ENCODE results near the gene SLC35E2B.
"Not testable (repeated sequence)": the region's sequence is repeated elsewhere in the genome, so short reads cannot be mapped to it uniquely, and the experiment has no call there.

The SLC35E2B gene

DNA sequence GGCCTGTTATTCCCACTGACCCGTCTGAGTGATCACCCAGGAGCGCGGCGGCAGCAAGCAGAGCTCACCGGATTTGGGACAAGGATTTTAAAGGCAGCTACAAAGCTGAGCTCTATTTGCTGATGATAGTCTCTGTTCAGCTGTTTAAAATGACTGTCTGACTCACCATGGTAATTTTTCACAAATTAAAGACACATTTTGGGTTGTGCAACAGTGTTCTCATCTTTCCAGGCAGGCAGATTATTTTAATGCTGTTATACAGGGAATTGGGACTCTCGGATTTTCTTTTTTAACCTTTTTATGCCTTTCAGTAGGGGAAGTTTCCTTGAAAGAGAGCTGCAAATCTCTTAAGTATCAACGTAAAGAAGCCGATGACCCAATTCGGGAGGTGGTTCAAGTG is 30.2 kb downstream of the SLC35E2B start:
- 100% methylated on average over 3 of the region's 9 CpGs; no CpG with 5 or more reads in 1 of the 2 experiments for WGBS, 2 experiments (ENCODE audit: insufficient coverage in 2 of 2)
- not testable (repeated sequence) for H3K27ac ChIP-seq (ENCODE audit: low read depth, low read length, severe bottlenecking); H3K4me1 ChIP-seq (ENCODE audit: control insufficient read depth, insufficient read depth, low read length, poor library complexity, severe bottlenecking); H3K9me3 ChIP-seq (ENCODE audit: control insufficient read depth, low read length); H3K4me3 ChIP-seq (ENCODE audit: extremely low read depth, insufficient read depth, low read length, poor library complexity, severe bottlenecking)
- H3K36me3 ChIP-seq (ENCODE audit: control insufficient read depth, insufficient read depth, low read length): peaks cover 20% of the 10 kb centered on the region

DNA sequence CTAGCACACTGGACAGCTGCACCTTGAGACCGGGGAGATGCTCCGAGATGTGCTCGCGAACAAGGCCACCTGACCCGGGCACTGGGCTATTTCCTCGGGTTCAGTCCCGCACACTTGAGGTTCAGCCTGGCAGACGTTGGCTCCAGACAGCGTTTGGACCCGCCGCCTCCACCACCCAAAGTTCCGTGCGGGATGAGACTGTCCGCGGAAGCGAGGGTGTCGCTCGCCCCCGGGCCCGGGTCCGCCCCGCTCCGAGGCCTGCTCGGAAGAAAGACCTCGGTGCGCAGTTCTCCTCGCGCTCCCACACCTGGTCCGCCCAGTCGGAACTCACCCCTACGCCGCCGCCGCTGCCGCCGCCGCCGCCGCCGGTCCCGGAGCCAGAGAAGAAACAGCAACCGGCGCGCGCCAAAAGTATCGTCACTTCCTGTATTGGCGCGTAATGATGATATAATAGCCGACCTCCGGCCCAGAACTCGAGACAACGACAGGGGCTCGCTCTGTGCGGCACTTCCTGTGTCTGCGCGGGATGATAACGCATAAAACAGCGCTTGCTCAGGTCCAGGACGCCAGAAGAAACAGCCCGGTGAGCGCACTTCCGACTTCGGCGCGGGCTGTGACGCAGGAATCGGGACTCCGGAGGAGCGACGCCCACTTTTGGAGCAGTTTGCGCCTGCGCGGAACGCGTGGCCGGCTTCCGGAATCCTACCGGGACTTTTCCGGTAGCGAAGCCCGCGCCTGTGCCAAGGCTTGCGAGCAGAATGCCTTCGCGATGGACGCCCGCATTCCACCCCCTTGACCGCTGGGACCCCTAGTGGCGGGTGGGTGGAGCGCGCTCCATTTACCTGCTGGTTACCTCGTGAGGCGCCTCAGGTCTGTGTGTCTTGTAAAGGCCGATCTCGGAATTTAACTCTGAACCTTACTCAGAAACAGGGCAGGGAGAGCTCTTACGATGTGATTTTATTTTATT is 33.7 kb downstream of the SLC35E2B start, which contains the start of gene CDK11B:
CDK11B (minus strand) TSS at position 422 of the 967 bp plus-strand sequence. CDS start 1,519 bp downstream, outside the sequence.
- 0% methylated on average over 34 to 43 of the region's 96 CpGs for WGBS, 2 experiments (ENCODE audit: insufficient coverage in 2 of 2)
- not testable (repeated sequence) for H3K9me3 ChIP-seq (ENCODE audit: control insufficient read depth, low read length); H3K4me1 ChIP-seq (ENCODE audit: control insufficient read depth, insufficient read depth, low read length, poor library complexity, severe bottlenecking)
- Histone ChIP-seq H3K27ac (ENCODE audit: low read depth, low read length, severe bottlenecking) (peak within 1 kb of the TSS; percentile 99), H3K36me3 (ENCODE audit: control insufficient read depth, insufficient read depth, low read length) (peaks cover 29% of the 10 kb centered on the region), H3K4me3 (ENCODE audit: extremely low read depth, insufficient read depth, low read length, poor library complexity, severe bottlenecking) (peak within 1 kb of the TSS; percentile 54)

DNA sequence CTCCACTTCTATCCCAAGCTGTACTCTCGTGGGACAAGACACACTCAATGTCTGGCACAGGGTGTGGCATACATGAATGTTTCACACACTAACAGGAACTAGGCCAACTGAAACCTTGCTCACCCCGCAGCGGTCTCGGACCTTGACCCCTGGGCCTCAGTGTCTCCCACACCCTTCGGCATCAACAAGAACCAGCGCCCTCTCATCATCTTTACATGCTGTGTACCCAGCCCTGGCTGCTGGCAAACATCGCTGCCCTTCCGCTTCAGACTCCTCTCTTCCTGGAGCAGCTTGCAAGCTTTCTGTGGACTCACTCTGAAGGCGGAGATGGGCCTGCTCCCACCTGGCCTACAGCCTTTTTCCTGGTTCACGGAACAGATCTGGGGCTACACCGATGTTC is 44.3 kb downstream of the SLC35E2B start:
- H3K4me1 ChIP-seq (ENCODE audit: control insufficient read depth, insufficient read depth, low read length, poor library complexity, severe bottlenecking); H3K4me3 ChIP-seq (ENCODE audit: extremely low read depth, insufficient read depth, low read length, poor library complexity, severe bottlenecking); H3K27ac ChIP-seq (ENCODE audit: low read depth, low read length, severe bottlenecking); H3K9me3 ChIP-seq (ENCODE audit: control insufficient read depth, low read length): not testable (repeated sequence)
- 92 to 95% methylated on average over 8 to 11 of the region's 11 CpGs for WGBS, 2 experiments (ENCODE audit: insufficient coverage in 2 of 2)
- H3K36me3 ChIP-seq (ENCODE audit: control insufficient read depth, insufficient read depth, low read length): peaks cover 68% of the 10 kb centered on the region

DNA sequence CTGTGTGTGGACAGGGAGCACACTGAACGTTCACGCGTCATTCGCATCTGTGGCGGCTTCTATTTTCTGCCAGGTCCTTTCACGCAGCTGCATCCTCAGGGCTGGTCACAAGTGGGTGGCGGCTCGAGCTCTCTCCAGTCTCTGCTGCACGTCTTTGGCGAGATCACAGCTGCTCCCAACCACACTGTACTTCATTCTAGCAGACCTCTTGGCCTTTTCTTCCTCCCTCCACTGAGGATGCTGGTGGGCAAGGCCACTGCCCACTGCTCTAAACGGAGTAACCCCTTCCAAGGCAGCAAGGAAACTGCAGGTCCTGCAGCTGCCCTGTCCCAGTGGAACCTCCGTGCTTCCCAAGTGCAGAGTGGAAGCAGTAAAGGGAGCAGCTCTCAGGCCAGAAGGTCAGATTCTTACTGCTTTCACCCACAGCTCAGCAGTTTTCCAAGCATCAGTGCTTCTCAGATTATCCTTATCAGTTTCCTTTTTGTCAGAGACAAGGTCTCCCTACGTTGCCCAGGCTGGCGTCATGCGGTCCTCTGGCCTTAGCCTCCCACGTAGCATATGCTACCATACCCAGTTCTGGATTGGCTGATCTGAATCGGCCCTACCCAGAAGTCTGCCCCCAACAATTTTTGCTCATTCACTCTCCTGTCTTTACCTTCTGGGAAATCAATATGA is 44.9 kb downstream of the SLC35E2B start:
- not testable (repeated sequence) for H3K4me1 ChIP-seq (ENCODE audit: control insufficient read depth, insufficient read depth, low read length, poor library complexity, severe bottlenecking); H3K27ac ChIP-seq (ENCODE audit: low read depth, low read length, severe bottlenecking); H3K9me3 ChIP-seq (ENCODE audit: control insufficient read depth, low read length); H3K4me3 ChIP-seq (ENCODE audit: extremely low read depth, insufficient read depth, low read length, poor library complexity, severe bottlenecking)
- peaks cover 63% of the 10 kb centered on the region for H3K36me3 ChIP-seq (ENCODE audit: control insufficient read depth, insufficient read depth, low read length)
- 94 to 98% methylated on average over 6 to 15 of the region's 17 CpGs for WGBS, 2 experiments (ENCODE audit: insufficient coverage in 2 of 2)

DNA sequence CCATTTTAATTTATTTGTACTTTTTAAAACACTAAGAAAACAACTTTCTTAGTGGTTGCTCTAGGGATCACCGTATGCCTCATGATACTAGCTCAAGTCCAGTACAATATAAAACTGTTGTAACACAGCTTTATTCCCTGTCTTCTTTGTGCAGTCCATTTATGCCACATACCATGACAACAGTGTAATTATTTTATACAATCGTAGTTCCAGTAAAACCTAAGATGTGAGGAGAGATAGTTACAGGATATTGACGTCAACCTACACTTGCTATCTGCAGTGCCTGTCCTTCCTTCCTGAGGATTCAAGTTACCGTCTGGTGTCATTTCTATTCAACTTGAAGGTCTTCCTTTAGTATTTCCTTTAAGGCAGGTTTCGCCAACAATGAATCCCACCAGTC is 46.3 kb downstream of the SLC35E2B start:
- H3K36me3 ChIP-seq (ENCODE audit: control insufficient read depth, insufficient read depth, low read length): peaks cover 49% of the 10 kb centered on the region
- 63% methylated on average over 1 of the region's 5 CpGs; no CpG with 5 or more reads in 1 of the 2 experiments for WGBS, 2 experiments (ENCODE audit: insufficient coverage in 2 of 2)
- H3K4me1 ChIP-seq (ENCODE audit: control insufficient read depth, insufficient read depth, low read length, poor library complexity, severe bottlenecking); H3K9me3 ChIP-seq (ENCODE audit: control insufficient read depth, low read length); H3K27ac ChIP-seq (ENCODE audit: low read depth, low read length, severe bottlenecking); H3K4me3 ChIP-seq (ENCODE audit: extremely low read depth, insufficient read depth, low read length, poor library complexity, severe bottlenecking): not testable (repeated sequence)

DNA sequence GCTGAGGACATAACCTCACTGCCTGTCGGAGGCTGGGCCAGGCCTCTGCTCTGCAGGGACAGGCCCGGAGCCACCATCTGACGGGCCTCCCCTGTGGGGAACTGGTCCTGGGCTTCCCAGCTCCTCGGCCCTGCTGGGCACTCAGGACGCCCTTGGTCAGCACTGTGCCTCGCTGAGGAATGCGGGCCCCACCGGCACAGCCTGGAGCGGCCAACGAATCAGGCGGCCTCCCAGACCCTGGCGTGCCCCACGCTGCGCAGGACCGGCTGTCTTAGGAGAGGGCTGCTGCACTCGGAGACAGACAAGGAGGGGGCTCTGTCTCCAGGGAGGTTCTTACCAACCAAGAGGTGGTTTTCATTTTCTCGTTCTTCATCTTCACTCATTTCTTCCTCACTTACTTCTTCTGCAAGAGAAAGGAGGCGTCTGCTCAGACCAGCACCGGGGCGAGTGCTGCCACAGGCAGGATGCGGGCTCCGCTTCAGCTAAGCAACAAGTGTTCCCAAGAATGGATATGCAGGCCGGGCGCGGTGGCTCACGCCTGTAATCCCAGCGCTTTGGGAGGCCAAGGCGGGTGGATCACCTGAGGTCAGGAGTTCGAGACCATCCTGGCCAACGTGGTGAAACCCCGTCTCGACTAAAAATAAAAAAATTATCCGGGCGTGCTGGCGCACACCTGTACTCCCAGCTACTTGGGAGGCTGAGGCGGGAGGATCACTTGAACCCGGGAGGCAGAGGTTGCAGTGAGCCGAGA is 51.7 kb downstream of the SLC35E2B start:
- H3K4me3 ChIP-seq (ENCODE audit: extremely low read depth, insufficient read depth, low read length, poor library complexity, severe bottlenecking); H3K4me1 ChIP-seq (ENCODE audit: control insufficient read depth, insufficient read depth, low read length, poor library complexity, severe bottlenecking); H3K9me3 ChIP-seq (ENCODE audit: control insufficient read depth, low read length); H3K27ac ChIP-seq (ENCODE audit: low read depth, low read length, severe bottlenecking): not testable (repeated sequence)
- H3K36me3 ChIP-seq (ENCODE audit: control insufficient read depth, insufficient read depth, low read length): peaks cover 13% of the 10 kb centered on the region
- WGBS, 2 experiments (ENCODE audit: insufficient coverage in 2 of 2): 89 to 92% methylated on average over 11 to 15 of the region's 38 CpGs

DNA sequence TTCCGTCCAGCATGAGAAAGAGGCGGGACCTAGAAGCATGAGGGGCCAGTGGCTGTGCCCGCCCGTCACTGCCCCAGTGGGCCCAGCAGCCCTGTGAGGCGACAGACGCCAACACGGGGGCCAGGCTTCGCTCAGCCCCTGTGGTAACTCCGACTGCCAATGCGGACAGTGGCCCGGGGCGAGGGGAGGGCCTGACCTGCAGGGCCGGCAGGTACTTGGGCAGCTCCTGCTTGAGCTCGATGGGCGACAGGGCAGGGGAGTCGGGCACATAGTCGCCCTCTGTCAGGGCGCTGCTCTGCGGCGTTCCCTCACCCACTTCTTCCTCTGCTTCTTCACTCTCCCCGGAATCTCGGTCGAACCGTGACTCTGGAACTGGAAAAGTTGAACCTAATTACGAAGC is 52.5 kb downstream of the SLC35E2B start:
- not testable (repeated sequence) for H3K36me3 ChIP-seq (ENCODE audit: control insufficient read depth, insufficient read depth, low read length); H3K9me3 ChIP-seq (ENCODE audit: control insufficient read depth, low read length); H3K4me3 ChIP-seq (ENCODE audit: extremely low read depth, insufficient read depth, low read length, poor library complexity, severe bottlenecking); H3K27ac ChIP-seq (ENCODE audit: low read depth, low read length, severe bottlenecking); H3K4me1 ChIP-seq (ENCODE audit: control insufficient read depth, insufficient read depth, low read length, poor library complexity, severe bottlenecking)
- no CpG with 5 or more reads among the region's 25 CpGs for WGBS, 2 experiments (ENCODE audit: insufficient coverage in 2 of 2)

DNA sequence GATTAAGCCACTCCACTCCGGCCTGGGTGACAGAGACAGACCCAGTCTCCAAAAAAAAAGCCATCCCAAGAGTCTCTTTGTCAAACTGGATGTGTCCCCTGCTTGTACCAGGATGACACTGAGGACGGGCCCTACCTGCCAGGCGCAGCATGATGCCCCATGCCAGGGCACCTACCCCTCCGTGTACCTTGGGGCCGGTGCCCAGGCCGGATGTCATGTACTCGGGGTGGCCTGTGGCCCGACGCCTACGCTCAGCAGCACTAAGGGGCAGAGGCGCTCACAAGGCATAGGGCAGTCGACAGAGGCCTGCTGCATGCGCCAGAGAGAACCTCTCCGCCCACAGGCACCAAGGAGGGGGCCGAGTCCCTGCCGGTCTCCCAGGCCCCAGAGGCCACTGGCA is 53.2 kb downstream of the SLC35E2B start:
- H3K36me3 ChIP-seq (ENCODE audit: control insufficient read depth, insufficient read depth, low read length); H3K4me3 ChIP-seq (ENCODE audit: extremely low read depth, insufficient read depth, low read length, poor library complexity, severe bottlenecking); H3K9me3 ChIP-seq (ENCODE audit: control insufficient read depth, low read length); H3K4me1 ChIP-seq (ENCODE audit: control insufficient read depth, insufficient read depth, low read length, poor library complexity, severe bottlenecking); H3K27ac ChIP-seq (ENCODE audit: low read depth, low read length, severe bottlenecking): not testable (repeated sequence)
- WGBS, 2 experiments (ENCODE audit: insufficient coverage in 2 of 2): 97% methylated on average over 4 to 13 of the region's 16 CpGs

DNA sequence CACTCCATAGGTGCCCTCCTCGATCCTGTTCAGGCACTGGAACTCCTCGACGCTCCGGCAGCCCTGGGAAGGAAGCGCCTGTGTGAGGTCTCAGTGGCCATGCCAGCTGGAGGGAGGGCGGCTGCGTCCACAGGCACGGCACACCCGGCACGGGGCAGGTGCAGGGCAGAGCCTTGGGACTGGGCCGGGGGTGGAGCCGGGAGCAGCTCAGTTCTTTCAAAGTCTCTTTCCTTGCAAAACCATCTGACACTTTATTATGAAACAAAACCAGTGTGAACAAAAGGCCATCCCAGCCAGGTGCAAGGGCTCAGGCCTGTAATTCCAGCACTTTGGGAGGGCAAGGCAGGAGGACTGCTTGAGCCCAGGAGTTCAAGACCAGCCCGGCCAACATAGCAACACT is 54.1 kb downstream of the SLC35E2B start:
- not testable (repeated sequence) for H3K4me1 ChIP-seq (ENCODE audit: control insufficient read depth, insufficient read depth, low read length, poor library complexity, severe bottlenecking); H3K9me3 ChIP-seq (ENCODE audit: control insufficient read depth, low read length); H3K27ac ChIP-seq (ENCODE audit: low read depth, low read length, severe bottlenecking); H3K36me3 ChIP-seq (ENCODE audit: control insufficient read depth, insufficient read depth, low read length); H3K4me3 ChIP-seq (ENCODE audit: extremely low read depth, insufficient read depth, low read length, poor library complexity, severe bottlenecking)
- WGBS, 2 experiments (ENCODE audit: insufficient coverage in 2 of 2): 88% methylated on average over 7 of the region's 13 CpGs; no CpG with 5 or more reads in 1 of the 2 experiments

DNA sequence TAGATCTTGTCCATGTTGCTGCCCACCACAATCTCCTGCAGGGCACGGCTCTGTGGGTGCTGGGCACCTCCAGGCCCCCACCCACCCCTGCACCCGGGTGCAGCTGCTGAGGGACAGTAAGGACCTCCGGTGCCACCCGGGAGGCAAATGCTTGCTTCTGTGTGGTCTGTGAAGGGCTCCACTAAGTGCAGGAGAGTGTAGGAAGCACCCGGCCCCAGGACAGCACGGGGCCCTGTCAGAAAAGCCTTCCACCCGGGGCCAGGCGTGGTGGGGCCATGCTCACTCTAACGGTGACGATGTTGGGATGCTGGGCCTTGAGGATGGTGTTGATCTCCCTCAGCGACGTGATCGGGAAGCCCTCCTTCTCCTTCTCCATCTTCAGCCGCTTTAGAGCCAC is 55.1 kb downstream of the SLC35E2B start:
- H3K4me3 ChIP-seq (ENCODE audit: extremely low read depth, insufficient read depth, low read length, poor library complexity, severe bottlenecking); H3K36me3 ChIP-seq (ENCODE audit: control insufficient read depth, insufficient read depth, low read length); H3K27ac ChIP-seq (ENCODE audit: low read depth, low read length, severe bottlenecking); H3K4me1 ChIP-seq (ENCODE audit: control insufficient read depth, insufficient read depth, low read length, poor library complexity, severe bottlenecking); H3K9me3 ChIP-seq (ENCODE audit: control insufficient read depth, low read length): not testable (repeated sequence)
- WGBS, 2 experiments (ENCODE audit: insufficient coverage in 2 of 2): 94 to 100% methylated on average over 3 to 6 of the region's 14 CpGs
